ENCODE results near the gene CCL22. TPM values are rescaled to one million over a fixed set of nuclear protein-coding genes. Genes with fewer than 3 reads are reported as not detected.

CCL22 gene
- total and polyA plus RNA-seq, 2 of the 4 experiments (the other 2 are of a cell fraction) = not detected

- no peak overlapping the region for H3K4me3 ChIP-seq (ENCODE audit: insufficient read depth, low read depth, low read length)
- no peak overlapping the region for H2BK5ac ChIP-seq (ENCODE audit: low read depth, low read length, poor library complexity, severe bottlenecking)
- H3K4me2 ChIP-seq (ENCODE audit: low read depth, low read length) = no peak overlapping the region
- no peak overlapping the region for H2BK120ac ChIP-seq (ENCODE audit: low read depth, low read length)
- no peaks in the 10 kb centered on the region for H3K9me1 ChIP-seq (ENCODE audit: insufficient read depth, low read length)
- no peaks in the 10 kb centered on the region for H3K79me1 ChIP-seq (ENCODE audit: low read depth in 1 of 2, low read length in 2 of 2)
- H3K56ac ChIP-seq (ENCODE audit: extremely low read depth, insufficient read depth, low read length) = no peak overlapping the region
- no peak overlapping the region for H4K91ac ChIP-seq (ENCODE audit: insufficient read depth, low read depth, low read length)
- H2AK9ac ChIP-seq (replicated peaks; ENCODE audit: low read depth, low read length, poor library complexity) = no peak overlapping the region
- CTCF ChIA-PET = no interaction called here
- intact Hi-C loops (cut with micrococcal nuclease) = no loop called here
- H3K27ac ChIP-seq (ENCODE audit: insufficient read depth, low read length) = no peak overlapping the region
- H3K23ac ChIP-seq (ENCODE audit: low read depth, low read length) = no peak overlapping the region
- DNase-seq (no peak), ATAC-seq (ENCODE audit: low read depth) (no peak)
- POLR2A ChIA-PET (ENCODE audit: unreplicated experiment) = no interaction called here
- no peak for TF ChIP-seq SMC3 (IDR thresholded peaks at IDR 0.05; ENCODE audit: low read depth, low read length)
- TF ChIP-seq MAFK (IDR thresholded peaks at IDR 0.05; ENCODE audit: low read depth, low read length) = no peak
- TF ChIP-seq RCOR1 (IDR thresholded peaks at IDR 0.05; ENCODE audit: insufficient replicate concordance, low read length) = no peak
- TF ChIP-seq FOS (IDR thresholded peaks at IDR 0.05; ENCODE audit: low read depth, low read length) = no peak
- TF ChIP-seq MAZ (IDR thresholded peaks at IDR 0.05; ENCODE audit: borderline replicate concordance, low read depth, low read length) = no peak
- TF ChIP-seq NFE2L2 (IDR thresholded peaks at IDR 0.05; ENCODE audit: low read depth, low read length) = no peak
- H4K5ac ChIP-seq (ENCODE audit: low read depth, low read length) = no peak overlapping the region
- dilution Hi-C loops (cut with HindIII; ENCODE audit: low sequenced_read_pairs, unreplicated experiment) = no loop called here
- no peak overlapping the region for H2BK20ac ChIP-seq (ENCODE audit: low read depth, low read length)
- no TSS peak for BruUV-seq (replicated peaks)
- no peak overlapping the region for H3K4ac ChIP-seq (ENCODE audit: low read depth, low read length)
- in situ Hi-C loops (cut with MboI; ENCODE audit: low sequenced_read_pairs) = no loop called here
- H3K18ac ChIP-seq (ENCODE audit: low read depth, low read length) = no peak overlapping the region
- no peaks in the 10 kb centered on the region for H3K36me3 ChIP-seq (ENCODE audit: control insufficient read depth, insufficient read depth, low read length)
- H2AFZ ChIP-seq (replicated peaks; ENCODE audit: low read length, poor library complexity) = no peak overlapping the region
- H2BK15ac ChIP-seq (ENCODE audit: low read depth, low read length) = no peak overlapping the region
- H3K9ac ChIP-seq (ENCODE audit: low read depth, low read length) = no peak overlapping the region
- peaks cover 59% of the 10 kb centered on the region for H3K27me3 ChIP-seq (ENCODE audit: control insufficient read depth, insufficient read depth, low read length)
- no peaks in the 10 kb centered on the region for H3K9me3 ChIP-seq (ENCODE audit: control insufficient read depth, insufficient read depth, low read length)
- no CpG with 5 or more reads among the region's 2 CpGs for WGBS, 2 experiments (ENCODE audit: extremely low coverage in 2 of 2, insufficient read length in 1 of 2)
- H4K8ac ChIP-seq (ENCODE audit: low read depth in 2 of 2, low read length in 2 of 2) = no peak overlapping the region
- no peak overlapping the region for H3K14ac ChIP-seq (replicated peaks; ENCODE audit: low read depth, low read length)
- H4K20me1 ChIP-seq (ENCODE audit: insufficient read depth, low read length) = no peaks in the 10 kb centered on the region
- H2AK5ac ChIP-seq (ENCODE audit: low read depth, low read length) = no peak overlapping the region
- H3K4me1 ChIP-seq (ENCODE audit: control insufficient read depth, insufficient read depth, low read length) = no peaks in the 10 kb centered on the region
These were observed 48.3 kb downstream of the CCL22 start for GRCh38 chr16:57406881-57407280.

Data from IMR-90 (cell line).